Liver (tissue), 9 donors: ENCODE results near the gene NHS. TPM values are rescaled to one million over a fixed set of nuclear protein-coding genes. Genes with fewer than 3 reads are reported as not detected.

Experiments
- DNase-seq: peaks from one replicate; pipeline ENCODE4 v3.0.0-alpha.2; 2017; ENCODE audit warnings: low spot score
- H3K27ac ChIP-seq, 2 donors: one replicate each; pipeline ENCODE4 v1.7.0; 2013; ENCODE audit warnings: inconsistent platforms in 2 of 2, low read length in 2 of 2, control low read depth in 1 of 2, low read depth in 1 of 2, mild to moderate bottlenecking in 1 of 2
- H3K27me3 ChIP-seq, 4 donors: one replicate each; pipeline versions ENCODE4 v1.6.1 to v1.7.0; 2013; ENCODE audit warnings: low read length in 3 of 4, inconsistent platforms in 1 of 4, mild to moderate bottlenecking in 1 of 4, moderate library complexity in 1 of 4; ENCODE audit not compliant: control insufficient read depth in 4 of 4, insufficient read depth in 4 of 4
- H3K36me3 ChIP-seq, 4 donors: one replicate each; pipeline versions ENCODE4 v1.6.1 to v1.7.0; 2013; ENCODE audit warnings: low read length in 3 of 4, mild to moderate bottlenecking in 3 of 4, low read depth in 1 of 4, moderate library complexity in 1 of 4; ENCODE audit not compliant: control insufficient read depth in 4 of 4, insufficient read depth in 3 of 4
- H3K4me1 ChIP-seq, 4 donors: one replicate each; pipeline versions ENCODE4 v1.6.1 to v1.7.0; 2013; ENCODE audit warnings: low read length in 3 of 4, mild to moderate bottlenecking in 3 of 4, moderate library complexity in 1 of 4; ENCODE audit not compliant: control insufficient read depth in 4 of 4, insufficient read depth in 4 of 4
- H3K4me3 ChIP-seq, 3 donors: one replicate each; pipeline versions ENCODE4 v1.6.1 to v1.7.0; 2013; ENCODE audit warnings: low read length in 3 of 3, control low read depth in 1 of 3, low read depth in 1 of 3, mild to moderate bottlenecking in 1 of 3
- H3K9ac ChIP-seq, 2 donors: one replicate each; pipeline ENCODE4 v1.7.0; 2013; ENCODE audit warnings: low read length in 2 of 2, mild to moderate bottlenecking in 2 of 2, moderate library complexity in 2 of 2, control low read depth in 1 of 2, low read depth in 1 of 2
- H3K9me3 ChIP-seq, 4 donors: one replicate each; pipeline versions ENCODE4 v1.6.1 to v1.7.0; 2013; ENCODE audit warnings: low read length in 3 of 4; ENCODE audit not compliant: control insufficient read depth in 4 of 4
- ATF3 ChIP-seq: IDR thresholded peaks from 2 replicates; pipeline ENCODE4 v1.6.1; 2016; ENCODE audit warnings: antibody characterized with exemption
- CTCF ChIP-seq: fragments of 150-350 bp; IDR thresholded peaks from 2 replicates; pipeline ENCODE4 v1.5.1; 2017; ENCODE audit warnings: improper control_type of control experiment, low read depth, low read length; ENCODE audit not compliant: missing input control
- EGR1 ChIP-seq, 2 donors: IDR thresholded peaks; 2 replicates each; pipeline ENCODE4 v1.6.1; 2016 to 2018; ENCODE audit warnings: antibody characterized with exemption in 2 of 2, low read depth in 2 of 2
- FOXA1 ChIP-seq: IDR thresholded peaks from 2 replicates; pipeline ENCODE4 v1.6.1; 2016; ENCODE audit warnings: antibody characterized with exemption
- FOXA2 ChIP-seq: IDR thresholded peaks from 2 replicates; pipeline ENCODE4 v1.6.1; 2016; ENCODE audit warnings: antibody characterized with exemption
- GABPA ChIP-seq, 2 donors: IDR thresholded peaks in 1 of 2; conservative IDR thresholded peaks in 1 of 2; 2 replicates each; pipeline ENCODE4 v1.6.1; 2016; ENCODE audit warnings: antibody characterized with exemption in 2 of 2, mild to moderate bottlenecking in 1 of 2, moderate library complexity in 1 of 2
- HNF4A ChIP-seq, 2 donors: conservative IDR thresholded peaks; 2 replicates each; pipeline ENCODE4 v1.6.1; 2016; ENCODE audit warnings: antibody characterized with exemption in 2 of 2, mild to moderate bottlenecking in 2 of 2
- HNF4G ChIP-seq: IDR thresholded peaks from 2 replicates; pipeline ENCODE4 v1.6.1; 2016; ENCODE audit warnings: antibody characterized with exemption
- JUND ChIP-seq, 2 donors: IDR thresholded peaks; 2 replicates each; pipeline ENCODE4 v1.6.1; 2016; ENCODE audit warnings: antibody characterized with exemption in 2 of 2
- MAX ChIP-seq: IDR thresholded peaks from 2 replicates; pipeline ENCODE4 v1.6.1; 2016; ENCODE audit warnings: antibody characterized with exemption
- NR2F2 ChIP-seq: IDR thresholded peaks from 2 replicates; pipeline ENCODE4 v1.6.1; 2016; ENCODE audit warnings: antibody characterized with exemption
- RAD21 ChIP-seq, 2 donors: IDR thresholded peaks; 2 replicates each; pipeline ENCODE4 v1.6.1; 2016; ENCODE audit warnings: antibody characterized with exemption in 2 of 2, mild to moderate bottlenecking in 2 of 2
- REST ChIP-seq: IDR thresholded peaks from 2 replicates; pipeline ENCODE4 v1.6.1; 2016; ENCODE audit warnings: antibody characterized with exemption, mild to moderate bottlenecking
- RXRA ChIP-seq, 2 donors: IDR thresholded peaks; 2 replicates each; pipeline ENCODE4 v1.6.1; 2017 to 2018; ENCODE audit warnings: antibody characterized with exemption in 2 of 2, mild to moderate bottlenecking in 1 of 2
- TAF1 ChIP-seq: conservative IDR thresholded peaks from 2 replicates; pipeline ENCODE4 v1.6.1; 2016; ENCODE audit warnings: antibody characterized with exemption, mild to moderate bottlenecking
- YY1 ChIP-seq: IDR thresholded peaks from 2 replicates; pipeline ENCODE4 v1.6.1; 2016; ENCODE audit warnings: antibody characterized with exemption, mild to moderate bottlenecking
- ZBTB33 ChIP-seq: IDR thresholded peaks from 2 replicates; pipeline ENCODE4 v1.6.1; 2016; ENCODE audit warnings: antibody characterized with exemption
- WGBS: extraction: QIAGEN DNeasy Blood & Tissue Kit; methylation state at CpG from one replicate; pipeline ENCODE4 v1.1.7; 2013; 5-methylcytosine and 5-hydroxymethylcytosine counted together
- polyA plus RNA-seq, 2 donors: library from polyadenylated mRNA; stranded (reverse) in 1 of 2; unstranded in 1 of 2; fragments of 200-250 nt in 1 of 2; fragments of >200 nt in 1 of 2; fragmentation: Nextera tagmentation in 1 of 2; extraction: Ambion mirVana in 1 of 2; gene quantifications; one replicate each; pipeline versions ENCODE4 v1.2.1 to v1.2.3, GENCODE V29; 2013 to 2015
- total RNA-seq, 2 donors: library from RNA; depleted of rRNA; stranded (reverse); fragments of >200 nt; gene quantifications; one replicate each; pipeline ENCODE4 v1.2.3, GENCODE V29; 2014
- donor health status: healthy.
- donor health status: healthy.
- donor health status: healthy.
- donor health status: healthy.
- donor health status: healthy.

Gene NHS
- total and polyA plus RNA-seq, 4 donors: 0.03 to 0.17 (median 0.10) TPM

- no peak for DNase-seq
- no peak overlapping the region for H3K27ac ChIP-seq
- H3K27me3 ChIP-seq: no peaks in the 10 kb centered on the region
- no peaks in the 10 kb centered on the region for H3K36me3 ChIP-seq
- H3K9ac ChIP-seq: no peak overlapping the region
- H3K4me3 ChIP-seq: no peak overlapping the region
- no peaks in the 10 kb centered on the region for H3K9me3 ChIP-seq
- WGBS: 60% methylated on average over 4 of the region's 4 CpGs
- H3K4me1 ChIP-seq: peaks cover 0 to 4% (median 0%) of the 10 kb centered on the region in 4 donors
- no peak for TF ChIP-seq ZBTB33
- no peak for TF ChIP-seq MAX
- no peak for TF ChIP-seq RAD21 (IDR thresholded peaks at IDR 0.05)
- TF ChIP-seq ATF3: no peak
- no peak for TF ChIP-seq FOXA2
- TF ChIP-seq FOXA1: no peak
- no peak for TF ChIP-seq REST
- no peak for TF ChIP-seq GABPA (IDR thresholded peaks at IDR 0.05 in 1 of 2, conservative IDR thresholded peaks at IDR 0.05 in 1 of 2)
- no peak for TF ChIP-seq YY1
- no peak for TF ChIP-seq RXRA (IDR thresholded peaks at IDR 0.05)
- no peak for TF ChIP-seq JUND (IDR thresholded peaks at IDR 0.05)
- TF ChIP-seq TAF1: no peak
- TF ChIP-seq CTCF: no peak
- TF ChIP-seq NR2F2: no peak
- TF ChIP-seq HNF4A (conservative IDR thresholded peaks at IDR 0.05): no peak
Observed at GRCh38 chrX:17591741-17592110, 216.7 kb downstream of the NHS start.

GRCh38 chrX:17592117-17592516 lies 217.1 kb downstream of the NHS start:
- no peaks in the 10 kb centered on the region for H3K9me3 ChIP-seq
- no peak for DNase-seq
- peaks cover 0 to 4% (median 0%) of the 10 kb centered on the region in 4 donors for H3K4me1 ChIP-seq
- H3K4me3 ChIP-seq: no peak overlapping the region
- no peak overlapping the region for H3K27ac ChIP-seq
- H3K9ac ChIP-seq: no peak overlapping the region
- no peaks in the 10 kb centered on the region for H3K36me3 ChIP-seq
- H3K27me3 ChIP-seq: no peaks in the 10 kb centered on the region
- 76% methylated on average over 1 of the region's 1 CpG for WGBS
- TF ChIP-seq HNF4A (conservative IDR thresholded peaks at IDR 0.05): no peak
- TF ChIP-seq FOXA2: no peak
- no peak for TF ChIP-seq HNF4G
- no peak for TF ChIP-seq CTCF
- TF ChIP-seq TAF1: no peak
- TF ChIP-seq FOXA1: no peak
- no peak for TF ChIP-seq RAD21 (IDR thresholded peaks at IDR 0.05)
- no peak for TF ChIP-seq EGR1 (IDR thresholded peaks at IDR 0.05; ENCODE audit: low read depth in 2 of 2)
- no peak for TF ChIP-seq ATF3
- no peak for TF ChIP-seq ZBTB33
